HAP-1 (cell line): ENCODE results near the gene WDR7.
A peak's percentile ranks its signal among the peaks of the same experiment; 100 is the strongest.

Experiments
- DNase-seq, 2 experiments: peaks; one replicate each; pipeline ENCODE4 v3.0.0-alpha.2; 2016 to 2020; ENCODE audit warnings: low spot score in 2 of 2
- H3K27me3 ChIP-seq: fragments of 250-450 bp; sonication (Bioruptor Pico); 2 replicates; pipeline ENCODE4 v1.5.1; 2020; ENCODE audit warnings: low read depth, mild to moderate bottlenecking, moderate library complexity
- H3K36me3 ChIP-seq: fragments of 250-450 bp; sonication (Bioruptor Pico); replicated peaks from 2 replicates; pipeline ENCODE4 v1.5.1; 2020; ENCODE audit warnings: mild to moderate bottlenecking
- H3K4me1 ChIP-seq: fragments of 250-450 bp; sonication (Bioruptor Pico); 2 replicates; pipeline ENCODE4 v1.5.1; 2020; ENCODE audit warnings: mild to moderate bottlenecking
- H3K4me3 ChIP-seq: fragments of 250-450 bp; sonication (Bioruptor Pico); 2 replicates; pipeline ENCODE4 v1.5.1; 2020; ENCODE audit warnings: mild to moderate bottlenecking, moderate library complexity
- H3K9me3 ChIP-seq: fragments of 250-450 bp; sonication (Bioruptor Pico); 2 replicates; pipeline ENCODE4 v1.5.1; 2020; ENCODE audit warnings: mild to moderate bottlenecking, moderate library complexity
- in situ Hi-C: fragments of 300-500 bp; cut with MboI; formaldehyde crosslinking; loops from 3 replicates; pipeline ENCODE4 v1.14.3; 2020; ENCODE audit warnings: low sequenced_read_pairs, inconsistent platforms, mixed read lengths

The WDR7 gene

DNA sequence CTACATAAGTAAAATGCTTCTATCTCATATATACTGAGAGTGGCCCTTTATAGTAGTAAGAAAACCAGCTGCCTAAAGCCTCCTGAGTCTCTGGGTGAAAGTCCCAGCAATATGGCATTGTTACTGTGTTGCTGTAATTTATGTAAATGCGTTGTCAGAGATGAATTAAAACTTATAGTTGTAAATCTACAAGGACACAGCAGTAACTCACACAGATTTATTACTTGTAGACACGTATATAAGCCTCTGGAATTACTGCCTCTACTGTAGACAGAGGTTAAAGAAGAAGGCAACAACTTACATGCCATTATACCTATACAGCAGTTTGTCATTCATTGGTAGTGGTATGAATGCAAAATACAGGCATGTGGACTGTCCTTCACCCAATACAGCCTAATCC is 326.6 kb downstream of the WDR7 start:
- H3K27me3 ChIP-seq, result no peaks in the 10 kb centered on the region
- no peaks in the 10 kb centered on the region for H3K36me3 ChIP-seq
- in situ Hi-C loops, result no loop called here
- H3K4me1 ChIP-seq, result peaks cover 13% of the 10 kb centered on the region
- peak in 1 of 2 experiments; percentile 29 for DNase-seq
- H3K9me3 ChIP-seq, result no peaks in the 10 kb centered on the region
- H3K4me3 ChIP-seq, result no peak overlapping the region

GRCh38 chr18:56980151-56980550 is 329.0 kb downstream of the WDR7 start:
- DNase-seq, result no peak
- Histone ChIP-seq H3K9me3 (no peaks in the 10 kb centered on the region), H3K36me3 (no peaks in the 10 kb centered on the region), H3K4me1 (peaks cover 13% of the 10 kb centered on the region), H3K27me3 (no peaks in the 10 kb centered on the region), H3K4me3 (no peak overlapping the region)
- in situ Hi-C loops, result no loop called here

GRCh38 chr18:56982766-56983165 is 331.6 kb downstream of the WDR7 start:
- in situ Hi-C loops, result no loop called here
- peaks cover 14% of the 10 kb centered on the region for H3K4me1 ChIP-seq
- no peaks in the 10 kb centered on the region for H3K9me3 ChIP-seq
- H3K27me3 ChIP-seq, result no peaks in the 10 kb centered on the region
- DNase-seq, result no peak
- no peaks in the 10 kb centered on the region for H3K36me3 ChIP-seq
- no peak overlapping the region for H3K4me3 ChIP-seq

- Histone ChIP-seq H3K4me1 (peaks cover 10% of the 10 kb centered on the region), H3K27me3 (no peaks in the 10 kb centered on the region), H3K4me3 (no peak overlapping the region), H3K36me3 (no peaks in the 10 kb centered on the region), H3K9me3 (no peaks in the 10 kb centered on the region)
- in situ Hi-C loops, result no loop called here
- DNase-seq, result no peak
Observed at GRCh38 chr18:56983275-56983992, 332.3 kb downstream of the WDR7 start.

DNA sequence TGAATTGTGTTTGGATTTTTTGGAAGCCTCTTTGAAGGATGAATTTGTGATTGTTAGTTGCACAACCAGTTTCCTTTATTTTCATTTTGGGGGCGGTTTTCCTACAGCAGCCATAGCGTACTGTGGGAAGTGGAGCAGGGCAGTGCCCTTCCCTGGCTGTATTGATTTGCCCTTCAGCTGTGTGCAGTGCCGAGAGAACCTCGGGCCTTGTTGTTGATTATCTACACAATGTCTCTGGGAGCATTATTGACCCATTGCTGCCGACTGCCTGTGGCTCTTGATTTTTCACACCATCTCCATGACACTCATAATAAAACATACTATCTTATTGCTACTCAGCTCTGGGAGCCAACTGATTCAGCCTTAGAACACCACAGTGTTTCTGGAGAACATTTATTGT is 333.6 kb downstream of the WDR7 start:
- no peaks in the 10 kb centered on the region for H3K36me3 ChIP-seq
- no peak overlapping the region for H3K4me3 ChIP-seq
- H3K27me3 ChIP-seq, result no peaks in the 10 kb centered on the region
- H3K9me3 ChIP-seq, result no peaks in the 10 kb centered on the region
- in situ Hi-C loops, result no loop called here
- DNase-seq, result no peak
- H3K4me1 ChIP-seq, result peaks cover 10% of the 10 kb centered on the region

DNA sequence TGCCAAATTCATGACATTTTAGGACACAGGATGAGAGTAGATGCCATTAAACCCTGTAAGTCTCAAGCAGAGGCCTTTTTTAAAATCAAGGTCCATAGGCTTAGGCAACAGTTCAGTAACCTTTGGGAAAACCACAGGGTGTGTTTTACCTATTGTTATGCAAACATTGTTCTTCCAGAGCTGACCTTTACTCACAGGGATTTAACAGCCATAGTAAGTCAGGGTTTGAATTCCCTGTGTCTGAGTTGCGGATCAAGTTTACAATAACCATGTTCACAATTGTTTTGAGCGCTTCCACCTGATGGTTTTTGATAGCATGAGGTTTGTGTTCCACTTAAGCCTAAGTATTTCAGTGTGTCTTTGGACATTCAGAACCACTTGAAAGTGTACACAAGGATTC is 335.7 kb downstream of the WDR7 start:
- peak; percentile 45 to 93 for DNase-seq
- Histone ChIP-seq H3K4me3 (no peak overlapping the region), H3K36me3 (no peaks in the 10 kb centered on the region), H3K27me3 (no peaks in the 10 kb centered on the region), H3K9me3 (no peaks in the 10 kb centered on the region), H3K4me1 (peaks cover 10% of the 10 kb centered on the region)
- in situ Hi-C loops, result no loop called here

DNA sequence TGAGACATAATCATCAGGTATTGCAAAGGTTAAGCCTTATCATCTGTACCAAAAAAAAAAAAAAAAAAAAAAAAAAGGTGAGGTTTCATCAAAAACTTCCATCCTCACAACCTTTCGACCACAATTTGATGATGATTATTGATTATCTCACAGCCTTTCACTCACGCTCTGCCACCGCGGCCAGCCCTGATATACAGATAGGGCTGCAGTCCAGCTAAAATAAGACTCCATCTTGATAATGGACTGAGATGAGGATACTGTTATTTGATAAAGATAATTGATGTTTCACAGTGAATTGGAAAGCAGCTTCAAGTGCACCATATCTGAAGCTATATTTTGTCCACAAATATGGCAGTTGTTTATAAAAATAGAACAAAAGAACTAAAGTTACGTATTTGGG is 336.1 kb downstream of the WDR7 start:
- Histone ChIP-seq H3K4me1 (peaks cover 10% of the 10 kb centered on the region), H3K4me3 (no peak overlapping the region), H3K27me3 (no peaks in the 10 kb centered on the region), H3K36me3 (no peaks in the 10 kb centered on the region), H3K9me3 (no peaks in the 10 kb centered on the region)
- in situ Hi-C loops, result no loop called here
- no peak for DNase-seq

DNA sequence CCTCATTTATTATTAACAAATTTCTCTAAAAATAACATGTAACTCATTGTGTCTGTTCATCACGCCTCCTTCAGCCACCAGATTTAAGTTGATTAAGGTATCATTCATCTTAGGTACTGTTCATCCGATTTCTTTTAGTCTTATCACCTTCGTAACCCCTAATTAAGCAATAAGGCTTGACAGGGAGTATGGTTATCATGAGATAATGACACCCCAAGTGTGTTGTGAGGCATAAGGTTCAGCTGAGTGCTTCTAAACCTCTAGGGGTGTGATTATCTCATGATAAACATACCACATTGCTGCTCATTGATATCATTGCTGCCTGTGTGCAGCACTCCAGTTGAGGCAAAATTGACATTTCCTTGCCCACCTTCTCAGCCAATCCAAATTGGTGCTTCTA is 336.9 kb downstream of the WDR7 start:
- peaks cover 10% of the 10 kb centered on the region for H3K4me1 ChIP-seq
- H3K27me3 ChIP-seq, result no peaks in the 10 kb centered on the region
- no peaks in the 10 kb centered on the region for H3K36me3 ChIP-seq
- no peak for DNase-seq
- in situ Hi-C loops, result no loop called here
- H3K4me3 ChIP-seq, result no peak overlapping the region
- no peaks in the 10 kb centered on the region for H3K9me3 ChIP-seq

DNA sequence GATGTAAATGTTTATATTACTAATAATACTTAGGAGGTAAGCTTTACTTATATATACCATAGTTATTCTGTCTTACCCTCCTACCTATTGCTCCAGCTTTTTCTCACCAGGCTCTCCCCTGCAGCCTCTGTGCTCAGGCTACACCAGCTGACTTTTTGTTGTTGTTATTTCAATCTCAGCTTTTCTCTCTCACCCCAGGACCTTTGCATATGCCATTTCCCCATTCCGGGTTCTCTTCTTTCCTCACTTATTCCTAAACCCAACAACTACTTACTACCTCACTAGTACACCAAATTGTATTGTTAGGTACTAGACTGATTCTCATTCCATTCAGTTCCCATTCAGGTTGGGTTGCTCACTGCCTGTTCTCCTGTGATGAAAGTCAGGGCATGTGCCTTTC is 339.5 kb downstream of the WDR7 start:
- H3K4me3 ChIP-seq, result no peak overlapping the region
- no peak for DNase-seq
- H3K4me1 ChIP-seq, result peaks cover 10% of the 10 kb centered on the region
- H3K36me3 ChIP-seq, result no peaks in the 10 kb centered on the region
- no peaks in the 10 kb centered on the region for H3K27me3 ChIP-seq
- H3K9me3 ChIP-seq, result no peaks in the 10 kb centered on the region
- in situ Hi-C loops, result no loop called here

- no peaks in the 10 kb centered on the region for H3K36me3 ChIP-seq
- no peak for DNase-seq
- H3K9me3 ChIP-seq, result no peaks in the 10 kb centered on the region
- no peak overlapping the region for H3K4me3 ChIP-seq
- no peaks in the 10 kb centered on the region for H3K27me3 ChIP-seq
- H3K4me1 ChIP-seq, result no peaks in the 10 kb centered on the region
- in situ Hi-C loops, result no loop called here
Observed at GRCh38 chr18:56992777-56993176, 341.6 kb downstream of the WDR7 start.

- no peaks in the 10 kb centered on the region for H3K36me3 ChIP-seq
- no peak for DNase-seq
- H3K4me3 ChIP-seq, result no peak overlapping the region
- in situ Hi-C loops, result no loop called here
- H3K9me3 ChIP-seq, result no peaks in the 10 kb centered on the region
- H3K27me3 ChIP-seq, result no peaks in the 10 kb centered on the region
- H3K4me1 ChIP-seq, result no peaks in the 10 kb centered on the region
Observed at GRCh38 chr18:56995579-56996188, 344.5 kb downstream of the WDR7 start.

GRCh38 chr18:56997200-56997599 is 346.0 kb downstream of the WDR7 start:
- H3K9me3 ChIP-seq, result no peaks in the 10 kb centered on the region
- H3K36me3 ChIP-seq, result no peaks in the 10 kb centered on the region
- H3K4me3 ChIP-seq, result no peak overlapping the region
- DNase-seq, result no peak
- in situ Hi-C loops, result no loop called here
- no peaks in the 10 kb centered on the region for H3K4me1 ChIP-seq
- no peaks in the 10 kb centered on the region for H3K27me3 ChIP-seq

DNA sequence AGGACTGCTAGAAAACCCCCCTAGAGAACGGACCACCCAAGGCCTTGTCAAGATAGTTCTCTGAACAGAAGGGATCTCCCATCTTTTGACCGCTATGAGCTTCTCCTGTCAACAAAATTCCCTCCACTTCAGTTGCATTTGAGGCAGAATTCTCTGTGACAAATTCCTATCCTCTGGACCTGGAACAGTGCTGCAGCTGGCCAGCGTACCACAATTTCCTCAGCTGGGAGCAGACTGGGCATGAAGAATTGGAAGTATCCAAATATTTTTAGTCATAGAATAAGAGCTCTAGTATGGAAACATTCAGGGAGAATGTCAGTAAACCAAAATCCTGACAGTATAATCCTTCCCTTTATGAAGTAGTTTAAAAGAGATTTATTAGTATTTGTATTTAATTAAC is 348.7 kb downstream of the WDR7 start:
- no peaks in the 10 kb centered on the region for H3K36me3 ChIP-seq
- no peak for DNase-seq
- H3K4me3 ChIP-seq, result no peak overlapping the region
- no peaks in the 10 kb centered on the region for H3K4me1 ChIP-seq
- in situ Hi-C loops, result no loop called here
- no peaks in the 10 kb centered on the region for H3K27me3 ChIP-seq
- no peaks in the 10 kb centered on the region for H3K9me3 ChIP-seq

- Histone ChIP-seq H3K4me3 (no peak overlapping the region), H3K9me3 (no peaks in the 10 kb centered on the region), H3K36me3 (no peaks in the 10 kb centered on the region), H3K27me3 (no peaks in the 10 kb centered on the region), H3K4me1 (no peaks in the 10 kb centered on the region)
- in situ Hi-C loops, result no loop called here
- DNase-seq, result no peak
Observed at GRCh38 chr18:57002627-57003026, 351.5 kb downstream of the WDR7 start.

DNA sequence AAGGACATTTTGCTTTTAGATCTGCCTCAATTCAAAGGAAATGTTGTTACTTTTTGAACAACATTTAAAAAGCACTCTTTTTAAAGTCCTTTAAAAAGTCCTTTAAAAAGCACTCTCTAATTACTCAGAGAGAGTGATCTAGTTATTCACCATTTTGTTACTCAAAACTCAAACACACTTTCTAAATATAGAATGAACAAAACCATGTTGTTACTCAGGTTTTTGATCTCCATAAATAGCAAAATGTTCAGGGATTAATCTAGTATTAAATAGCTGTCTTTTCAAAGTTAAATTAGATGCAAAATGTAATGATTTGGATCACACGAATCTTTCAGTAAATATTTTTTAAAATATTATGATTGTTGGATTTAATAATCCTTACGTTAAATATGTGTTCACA is 352.2 kb downstream of the WDR7 start:
- no peak for DNase-seq
- no peaks in the 10 kb centered on the region for H3K36me3 ChIP-seq
- no peak overlapping the region for H3K4me3 ChIP-seq
- H3K4me1 ChIP-seq, result no peaks in the 10 kb centered on the region
- no peaks in the 10 kb centered on the region for H3K9me3 ChIP-seq
- in situ Hi-C loops, result no loop called here
- no peaks in the 10 kb centered on the region for H3K27me3 ChIP-seq
